GM12864 (cell line): ENCODE measurements around the gene FAHD2B.
"Not testable (repeated sequence)": the region's sequence is repeated elsewhere in the genome, so short reads cannot be mapped to it uniquely, and the experiment has no call there.

ENCODE experiments used
- DNase-seq: peaks from one replicate; pipeline ENCODE4 v3.0.0-alpha.2; 2011; ENCODE audit warnings: low read depth
- H3K4me3 ChIP-seq: 2 replicates; pipeline ENCODE4 v1.5.1; 2011; ENCODE audit warnings: mild to moderate bottlenecking, low read depth, low read length, control low read depth
- TF ChIP-seq, protein P1 (sequence below): IDR thresholded peaks from 2 replicates; pipeline ENCODE4 v1.5.1; 2011; ENCODE audit warnings: low read depth, mild to moderate bottlenecking, moderate library complexity, low read length, control low read depth, inconsistent platforms; ENCODE audit errors: missing control alignments

FAHD2B gene, protein sequence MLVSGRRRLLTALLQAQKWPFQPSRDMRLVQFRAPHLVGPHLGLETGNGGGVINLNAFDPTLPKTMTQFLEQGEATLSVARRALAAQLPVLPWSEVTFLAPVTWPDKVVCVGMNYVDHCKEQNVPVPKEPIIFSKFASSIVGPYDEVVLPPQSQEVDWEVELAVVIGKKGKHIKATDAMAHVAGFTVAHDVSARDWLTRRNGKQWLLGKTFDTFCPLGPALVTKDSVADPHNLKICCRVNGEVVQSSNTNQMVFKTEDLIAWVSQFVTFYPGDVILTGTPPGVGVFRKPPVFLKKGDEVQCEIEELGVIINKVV

DNA sequence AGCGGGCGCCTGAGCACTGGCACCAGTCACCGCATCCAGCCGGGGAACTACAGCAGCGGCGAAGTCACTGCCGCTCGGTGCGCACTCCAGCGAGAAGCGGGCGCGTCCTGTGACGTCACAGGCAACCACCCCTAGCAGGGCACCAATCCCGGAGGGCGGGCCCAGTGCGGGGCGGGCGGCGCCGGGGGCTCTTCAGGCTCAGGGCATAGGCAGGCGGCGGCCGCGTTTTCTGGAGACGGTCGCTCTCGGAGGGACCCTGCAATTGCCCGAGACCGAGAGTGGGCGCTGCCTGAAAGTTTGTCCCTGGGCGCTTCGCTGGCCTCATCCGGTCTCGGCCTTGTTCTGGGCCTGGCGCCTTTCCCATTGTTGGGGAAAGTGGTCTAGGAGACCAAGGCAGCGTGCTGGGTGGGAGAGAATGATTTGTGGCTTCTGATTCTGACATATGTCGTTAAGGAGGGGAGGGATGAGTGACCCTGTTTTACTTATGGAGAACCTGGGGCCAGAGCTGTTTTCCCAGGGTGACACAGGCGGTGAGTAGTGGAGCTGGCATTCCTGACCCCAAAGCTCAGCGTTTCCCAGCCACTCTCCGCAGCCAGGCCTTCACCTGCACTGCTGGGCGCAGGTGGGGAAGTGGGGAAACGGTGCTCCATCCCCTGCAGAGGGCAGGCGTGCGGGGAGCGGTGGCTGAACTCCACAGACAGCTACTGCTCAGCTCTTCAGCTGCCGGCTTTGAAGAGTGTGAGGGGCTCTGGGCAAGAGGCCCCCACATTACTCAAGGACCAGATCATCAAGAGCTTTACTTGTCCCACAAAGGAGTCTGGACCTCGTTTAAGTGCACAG, at the start of gene FAHD2B:
Gene FAHD2B (minus strand): TSS at position 111 of the 840 bp plus-strand sequence. CDS start 3,176 bp downstream, outside the sequence.
- H3K4me3 ChIP-seq: peak within 1 kb of the TSS; percentile 43
- not testable (repeated sequence) for DNase-seq

DNA sequence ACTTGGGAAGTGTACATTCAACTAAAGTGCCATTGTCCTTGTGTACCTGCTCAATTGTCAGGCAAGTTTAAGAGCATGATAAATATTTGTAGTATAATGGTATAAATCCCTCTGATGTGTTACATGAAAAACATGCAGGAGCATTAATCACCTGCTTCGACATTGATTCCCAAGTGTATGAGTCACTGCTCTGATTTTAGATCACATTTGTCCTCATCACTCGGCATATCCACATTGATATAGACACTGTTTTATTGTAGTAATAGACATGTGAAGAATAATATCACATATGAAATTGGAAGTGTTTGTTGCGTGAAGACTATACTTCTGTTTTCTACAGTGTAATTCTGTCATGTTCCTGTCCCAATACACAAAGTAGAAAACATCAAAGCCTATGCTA, 49.3 kb upstream of the FAHD2B start:
- DNase-seq, H3K4me3 ChIP-seq: not testable (repeated sequence)

DNA sequence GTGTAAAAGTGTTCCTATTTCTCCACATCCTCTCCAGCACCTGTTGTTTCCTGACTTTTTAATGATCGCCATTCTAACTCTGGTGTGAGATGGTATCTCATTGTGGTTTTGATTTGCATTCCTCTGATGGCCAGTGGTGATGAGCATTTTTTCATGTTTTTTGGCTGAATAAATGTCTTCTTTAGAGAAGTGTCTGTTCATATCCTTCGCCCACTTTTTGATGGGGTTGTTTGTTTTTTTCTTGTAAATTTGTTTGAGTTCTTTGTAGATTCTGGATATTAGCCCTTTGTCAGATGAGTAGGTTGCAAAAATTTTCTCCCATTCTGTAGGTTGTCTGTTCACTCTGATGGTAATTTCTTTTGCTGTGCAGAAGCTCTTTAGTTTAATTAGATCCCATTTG, 34.4 kb upstream of the FAHD2B start:
- DNase-seq, H3K4me3 ChIP-seq: not testable (repeated sequence)

DNA sequence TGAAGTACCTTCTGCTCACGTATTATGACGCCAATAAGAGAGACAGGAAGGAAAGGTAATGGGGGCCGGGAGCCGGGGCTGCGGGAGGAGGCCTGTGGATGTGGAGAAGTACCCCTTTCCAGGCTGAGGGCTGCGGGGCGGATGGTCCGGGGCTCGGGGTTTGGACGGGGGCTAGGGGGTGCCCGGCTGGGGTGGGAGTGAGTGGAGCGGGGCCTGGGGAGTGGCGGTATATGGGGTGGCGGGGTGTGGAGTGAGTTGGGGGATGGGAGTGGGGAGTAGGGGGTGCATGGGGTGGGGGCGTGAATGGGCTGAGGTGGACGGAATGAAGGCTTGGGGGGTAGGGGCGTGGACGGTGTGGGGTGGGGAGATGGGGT, 19.2 kb upstream of the FAHD2B start:
- peak overlapping the region; percentile 78 for H3K4me3 ChIP-seq
- not testable (repeated sequence) for DNase-seq

DNA sequence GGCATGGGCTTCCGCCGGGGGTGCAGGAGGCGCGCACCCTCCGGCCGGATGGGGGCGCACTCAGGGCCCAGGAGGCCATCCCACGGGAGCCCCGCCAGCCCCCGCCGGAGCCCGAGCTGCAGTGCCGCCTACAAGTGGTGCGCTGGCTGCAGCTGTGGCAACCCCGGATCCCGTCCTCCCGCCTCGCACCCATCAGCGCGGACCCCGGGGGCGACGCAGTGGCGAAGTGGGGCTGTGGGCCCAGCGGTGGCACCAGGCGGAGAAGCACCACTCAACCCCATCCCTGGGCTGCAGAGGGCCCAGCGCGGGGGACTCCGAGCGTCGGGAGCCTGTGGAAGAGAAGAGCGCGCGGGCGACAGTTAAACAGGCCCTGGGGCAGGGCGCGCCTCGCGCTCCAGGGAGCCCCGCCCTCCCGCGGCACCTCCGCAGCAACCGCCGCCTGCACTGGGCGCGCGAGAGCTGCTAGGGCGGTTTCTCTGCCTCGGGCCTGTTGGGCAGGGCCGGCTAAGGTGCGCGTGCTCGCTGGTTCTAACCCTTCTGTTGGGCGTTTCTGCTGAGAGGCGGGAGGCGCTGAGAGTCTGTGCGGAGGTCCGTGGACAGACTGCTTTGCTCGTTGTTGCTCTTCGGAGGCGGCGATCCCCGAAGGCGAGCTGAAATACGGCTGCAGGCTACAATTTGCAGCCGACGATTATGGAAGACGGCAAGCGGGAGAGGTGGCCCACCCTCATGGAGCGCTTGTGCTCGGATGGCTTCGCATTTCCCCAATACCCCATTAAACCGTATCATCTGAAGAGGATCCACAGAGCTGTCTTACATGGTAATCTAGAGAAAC, 18.6 kb upstream of the FAHD2B start, which contains the start of gene ANKRD36:
Gene ANKRD36 (plus strand): TSS at position 104 of the 832 bp plus-strand sequence. CDS start 587 bp downstream, at position 691.
- peak within 1 kb of the TSS; percentile 78 for H3K4me3 ChIP-seq
- TF ChIP-seq, protein P1, sequence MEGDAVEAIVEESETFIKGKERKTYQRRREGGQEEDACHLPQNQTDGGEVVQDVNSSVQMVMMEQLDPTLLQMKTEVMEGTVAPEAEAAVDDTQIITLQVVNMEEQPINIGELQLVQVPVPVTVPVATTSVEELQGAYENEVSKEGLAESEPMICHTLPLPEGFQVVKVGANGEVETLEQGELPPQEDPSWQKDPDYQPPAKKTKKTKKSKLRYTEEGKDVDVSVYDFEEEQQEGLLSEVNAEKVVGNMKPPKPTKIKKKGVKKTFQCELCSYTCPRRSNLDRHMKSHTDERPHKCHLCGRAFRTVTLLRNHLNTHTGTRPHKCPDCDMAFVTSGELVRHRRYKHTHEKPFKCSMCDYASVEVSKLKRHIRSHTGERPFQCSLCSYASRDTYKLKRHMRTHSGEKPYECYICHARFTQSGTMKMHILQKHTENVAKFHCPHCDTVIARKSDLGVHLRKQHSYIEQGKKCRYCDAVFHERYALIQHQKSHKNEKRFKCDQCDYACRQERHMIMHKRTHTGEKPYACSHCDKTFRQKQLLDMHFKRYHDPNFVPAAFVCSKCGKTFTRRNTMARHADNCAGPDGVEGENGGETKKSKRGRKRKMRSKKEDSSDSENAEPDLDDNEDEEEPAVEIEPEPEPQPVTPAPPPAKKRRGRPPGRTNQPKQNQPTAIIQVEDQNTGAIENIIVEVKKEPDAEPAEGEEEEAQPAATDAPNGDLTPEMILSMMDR: peak; percentile 55
- peak; percentile 38 for DNase-seq

DNA sequence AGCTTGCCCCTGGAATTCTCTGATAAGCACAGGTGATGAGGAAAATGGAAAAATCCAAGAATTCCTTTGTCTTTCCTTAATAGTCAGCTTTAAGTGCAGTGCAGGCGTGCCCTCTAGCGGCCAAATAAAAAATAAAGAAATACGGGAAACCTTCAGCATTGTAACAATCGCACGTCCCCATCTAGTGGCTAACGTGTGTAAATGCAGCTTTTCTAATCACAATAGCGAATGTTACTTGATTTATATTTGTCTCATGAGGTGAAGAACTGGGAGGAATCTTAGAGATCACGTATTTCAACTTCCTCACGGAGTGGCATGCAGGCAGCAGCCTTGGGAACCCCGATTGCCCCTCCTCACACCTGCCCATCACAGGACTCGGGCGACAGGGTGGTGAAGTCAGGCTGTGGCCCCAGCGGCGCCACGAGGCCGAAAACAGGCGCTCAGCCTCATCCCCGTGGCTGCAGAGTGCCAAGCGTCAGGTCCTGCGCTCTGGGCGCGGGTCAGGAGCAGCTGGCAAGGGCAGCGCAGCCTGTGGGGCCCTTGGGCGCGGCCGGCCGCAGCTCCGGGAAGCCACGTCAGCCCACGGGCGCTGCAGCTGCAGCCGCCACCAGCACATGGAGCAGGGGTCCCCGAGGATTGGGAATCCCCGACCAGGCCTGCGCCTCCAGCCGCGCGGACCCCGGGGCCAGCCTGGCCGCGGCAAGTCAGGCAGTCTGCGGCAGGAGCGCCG, 17.8 kb upstream of the FAHD2B start:
- H3K4me3 ChIP-seq: peak overlapping the region; percentile 70
- TF ChIP-seq, protein P1: peak; percentile 58
- DNase-seq: not testable (repeated sequence)

DNA sequence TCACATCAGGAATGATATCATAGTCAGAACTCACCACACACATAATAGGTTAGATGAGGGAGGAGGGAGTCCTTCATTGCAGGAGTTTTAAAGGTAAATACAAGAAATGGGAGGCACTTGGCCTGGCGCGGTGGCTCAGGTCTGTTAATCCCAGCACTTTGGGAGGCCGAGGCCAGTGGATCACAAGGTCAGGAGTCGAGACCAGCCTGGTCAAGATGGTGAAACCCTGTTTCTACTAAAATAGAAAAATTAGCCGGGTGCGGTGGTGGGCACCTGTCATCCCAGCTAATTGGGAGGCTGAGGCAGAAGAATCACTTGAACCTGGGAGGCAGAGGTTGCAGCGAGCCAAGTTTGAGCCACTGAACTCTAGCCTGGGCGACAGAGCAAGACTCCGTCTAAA, 16.6 kb upstream of the FAHD2B start:
- not testable (repeated sequence) for H3K4me3 ChIP-seq

DNA sequence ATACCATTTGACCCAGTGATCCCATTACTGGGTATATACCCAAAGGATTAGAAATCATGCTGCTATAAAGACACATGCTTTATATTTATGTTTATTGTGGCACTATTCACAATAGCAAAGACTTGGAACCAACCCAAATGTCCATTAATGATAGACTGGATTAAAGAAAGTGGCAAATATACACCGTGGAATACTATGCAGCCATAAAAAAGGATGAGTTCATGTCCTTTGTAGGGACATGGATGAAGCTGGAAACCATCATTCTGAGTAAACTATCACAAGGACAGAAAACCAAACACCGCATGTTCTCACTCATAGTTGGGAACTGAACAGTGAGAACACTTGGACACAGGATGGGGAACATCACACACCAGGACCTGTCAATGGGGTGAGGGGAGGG, 12.2 kb upstream of the FAHD2B start:
- H3K4me3 ChIP-seq, DNase-seq: not testable (repeated sequence)

More for the DNA sequence above, 16.6 kb upstream of the FAHD2B start:
- DNase-seq: not testable (repeated sequence)

DNA sequence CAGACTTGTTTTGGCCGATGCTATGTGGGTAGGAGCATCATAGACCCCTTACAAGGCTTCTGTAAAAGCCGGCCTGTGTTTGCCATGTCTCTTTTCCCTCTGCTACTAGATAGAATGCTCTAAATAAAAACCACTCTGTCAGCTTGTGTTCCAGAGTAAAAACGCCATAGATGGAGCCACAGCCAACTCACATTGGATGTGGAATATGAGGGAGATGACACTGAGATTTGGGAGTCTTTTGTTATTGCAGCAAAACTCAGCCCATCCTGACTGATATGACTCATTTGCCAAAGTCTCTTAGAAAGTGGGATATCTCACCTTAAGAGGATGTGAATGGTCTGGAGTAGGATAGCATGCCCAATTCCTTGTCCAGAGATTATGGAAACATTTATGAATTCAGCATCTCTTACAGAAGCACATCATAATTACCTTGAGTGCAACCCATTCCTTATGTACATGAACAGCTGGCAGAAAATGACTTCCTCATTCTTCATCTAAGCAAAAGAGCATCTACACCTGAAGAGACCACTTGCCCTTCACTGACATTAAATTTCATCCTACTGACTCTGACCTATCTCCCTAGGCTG, 4.2 kb upstream of the FAHD2B start:
- H3K4me3 ChIP-seq, DNase-seq: not testable (repeated sequence)

DNA sequence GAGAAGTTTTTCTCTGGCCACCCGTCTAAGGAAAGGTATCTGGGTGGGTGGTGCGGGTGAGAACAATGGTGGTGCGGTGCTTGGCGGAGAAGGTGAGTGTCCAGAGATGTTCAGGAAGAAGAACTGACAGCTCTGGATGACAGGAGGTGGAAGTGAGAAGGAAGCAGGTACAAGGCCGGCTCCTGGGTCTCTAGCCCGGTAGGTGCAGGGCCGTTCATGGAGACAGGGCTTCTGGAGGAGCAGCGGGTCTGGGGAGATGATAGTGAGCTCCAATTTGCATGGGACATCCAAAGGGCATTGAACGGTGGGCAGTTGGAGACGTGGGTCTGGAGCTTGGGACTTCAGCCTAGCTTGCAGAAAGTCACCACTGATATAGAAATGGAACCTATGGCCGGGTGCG, 979 bp upstream of the FAHD2B start:
- H3K4me3 ChIP-seq: no peak overlapping the region
- TF ChIP-seq, protein P1: no peak
- no peak for DNase-seq

DNA sequence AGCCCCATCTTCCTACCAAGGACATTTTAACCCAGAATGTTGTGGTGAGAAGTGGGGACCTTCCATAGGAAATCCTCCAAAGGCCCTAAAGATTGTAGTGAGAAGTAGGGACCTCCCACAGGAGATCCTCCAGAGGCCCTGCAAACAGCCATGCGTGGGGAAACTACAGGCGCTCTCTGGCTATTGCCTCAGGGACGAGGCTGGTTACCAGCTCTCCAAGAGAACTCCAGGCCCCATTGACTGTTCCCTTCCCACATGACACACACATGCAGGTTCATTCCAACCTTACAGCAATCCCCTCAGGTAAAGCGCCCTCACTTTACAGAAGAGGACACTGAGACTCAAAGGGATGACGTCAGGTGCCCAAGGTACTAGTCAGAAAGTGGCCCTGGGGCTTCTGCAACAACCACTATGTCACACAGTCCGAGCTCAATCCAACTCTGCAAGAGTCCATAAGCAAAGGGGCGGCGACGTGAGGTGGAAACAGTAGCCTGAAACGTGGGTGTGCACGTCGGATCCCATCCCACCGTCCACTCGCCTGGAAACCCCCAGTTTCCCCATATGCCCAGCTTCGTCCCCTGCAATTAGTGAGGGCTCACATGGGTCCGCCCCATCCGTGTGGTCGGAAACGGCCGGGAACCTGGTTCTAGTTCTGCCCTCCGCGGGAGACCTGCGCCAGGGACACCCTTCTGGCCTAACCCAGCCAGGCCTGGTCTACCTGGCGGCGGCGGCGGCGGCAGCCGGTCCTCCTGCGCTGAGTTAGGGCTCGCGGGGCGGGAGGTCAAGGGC, 505 bp downstream of the FAHD2B start:
- DNase-seq: not testable (repeated sequence)
- H3K4me3 ChIP-seq: peak overlapping the region; percentile 43

DNA sequence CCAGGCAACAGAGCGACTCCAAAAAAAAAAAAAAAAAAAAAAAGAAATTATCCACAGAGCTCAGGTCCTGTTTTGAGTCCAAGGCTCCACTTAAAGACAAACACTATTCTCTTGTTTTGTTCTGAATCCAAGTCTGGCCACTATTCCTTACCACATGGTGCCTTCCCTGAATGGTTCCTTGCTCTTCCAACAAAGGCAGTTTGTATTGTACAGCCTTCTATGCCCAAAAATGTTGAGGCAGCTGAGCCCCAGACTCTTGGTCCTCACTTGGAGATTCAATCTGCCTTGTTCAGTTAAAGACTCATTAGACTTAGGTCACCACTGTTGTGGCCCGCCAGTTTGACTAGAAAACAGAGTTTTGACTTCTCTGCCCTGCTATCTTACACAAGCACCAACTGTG, 1.7 kb downstream of the FAHD2B start:
- DNase-seq: not testable (repeated sequence)

DNA sequence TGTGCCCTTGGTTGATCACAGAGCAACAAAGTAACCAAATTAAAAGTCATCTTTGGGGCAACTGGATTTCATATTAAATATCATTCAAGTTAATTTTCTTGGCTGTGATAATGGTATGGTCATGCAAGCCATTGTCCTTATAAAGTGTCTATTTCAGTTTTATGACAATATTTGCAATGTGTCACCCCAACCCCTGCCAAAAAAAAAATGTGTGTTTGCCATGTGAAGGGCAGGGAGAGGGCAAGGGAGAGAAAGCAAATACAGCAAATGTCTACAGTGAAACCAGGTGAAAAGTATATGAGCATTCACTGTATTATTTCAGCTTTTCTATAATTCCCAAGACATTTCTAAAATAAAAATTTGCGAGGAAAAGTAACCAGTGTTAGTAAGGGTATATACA, 6.0 kb downstream of the FAHD2B start:
- not testable (repeated sequence) for H3K4me3 ChIP-seq, DNase-seq

More for the DNA sequence above, 1.7 kb downstream of the FAHD2B start:
- not testable (repeated sequence) for H3K4me3 ChIP-seq
